CD4-positive, alpha-beta T cell treated with Interleukin-17A for 4 hours (primary cell): Measurements from ENCODE around the gene VSTM2B.
"Not testable (repeated sequence)": the region's sequence is repeated elsewhere in the genome, so short reads cannot be mapped to it uniquely, and the experiment has no call there.

Experiments
- DNase-seq: peaks from one replicate; pipeline ENCODE4 v3.0.0-alpha.2; 2020; ENCODE audit warnings: mixed read lengths

The VSTM2B gene

DNA sequence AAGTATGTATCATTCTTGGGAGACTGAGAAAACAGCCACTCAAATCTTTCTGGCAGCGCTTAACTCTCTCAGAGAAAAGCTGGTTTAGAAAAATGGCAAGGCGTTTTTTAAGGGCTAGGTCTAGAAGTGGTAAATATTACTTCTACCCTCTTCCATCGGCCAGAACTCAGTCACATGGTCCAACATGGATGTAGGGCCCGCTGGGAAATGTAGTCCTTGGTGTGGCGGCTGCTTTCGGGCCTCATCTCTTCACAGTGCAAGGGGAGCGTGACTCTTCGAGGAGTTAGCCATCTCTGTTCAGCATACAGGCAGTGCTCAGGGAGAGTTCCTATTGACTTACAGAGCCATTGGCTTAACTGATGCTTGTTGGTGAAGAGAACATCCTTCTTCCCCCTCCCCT is 6.3 kb downstream of the VSTM2B start:
- DNase-seq: no peak

- DNase-seq: no peak
Measured at GRCh38 chr19:29532956-29533355, 7.2 kb downstream of the VSTM2B start.

- no peak for DNase-seq
Measured at GRCh38 chr19:29533578-29534544, 8.1 kb downstream of the VSTM2B start.

GRCh38 chr19:29535214-29535831 is 9.5 kb downstream of the VSTM2B start:
- DNase-seq: no peak

DNA sequence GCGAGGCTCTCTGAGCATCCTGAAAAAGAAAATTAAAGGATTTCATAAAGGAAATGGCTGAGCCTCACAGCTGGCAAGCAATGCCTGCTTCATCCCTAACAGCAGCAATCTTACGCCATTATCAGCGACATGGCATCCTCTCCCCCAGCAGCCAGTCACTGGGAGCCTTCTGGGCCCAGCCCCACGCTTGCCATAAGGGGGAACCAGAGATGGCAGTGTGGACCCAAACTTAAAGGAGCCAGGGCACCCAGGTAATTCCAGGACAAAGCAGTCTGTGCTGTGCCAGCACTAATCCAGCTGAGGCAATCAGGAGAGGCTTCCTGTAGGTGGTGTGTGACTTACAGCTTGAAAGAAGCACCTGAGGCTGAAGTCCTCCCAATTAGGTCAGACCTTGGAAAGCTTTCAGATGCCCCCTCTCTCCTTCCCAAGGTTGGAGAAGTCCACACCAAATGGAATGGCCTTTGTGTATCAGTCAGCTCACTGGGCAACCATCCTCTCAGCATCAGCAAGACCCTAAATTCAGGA is 10.3 kb downstream of the VSTM2B start:
- no peak for DNase-seq

DNA sequence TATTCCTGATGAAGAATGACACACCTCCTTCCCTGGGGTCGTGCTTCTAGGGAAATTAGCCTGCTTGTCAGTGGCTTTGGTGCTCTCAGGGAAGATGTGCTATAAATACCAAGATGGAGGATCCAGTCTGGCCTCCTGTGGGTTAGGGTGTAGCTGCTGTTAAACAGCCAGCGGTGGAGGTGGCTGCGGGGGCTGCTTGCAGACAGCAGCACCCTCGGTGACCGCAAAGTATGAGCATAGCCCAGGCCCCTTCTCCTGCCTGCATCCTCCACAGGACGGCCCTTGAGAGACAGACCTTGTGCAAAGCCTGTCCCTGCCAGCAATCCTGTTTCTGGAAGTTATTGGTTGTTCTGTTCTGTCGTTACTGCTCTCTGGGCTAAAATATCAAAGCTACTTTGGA is 11.4 kb downstream of the VSTM2B start:
- no peak for DNase-seq

DNA sequence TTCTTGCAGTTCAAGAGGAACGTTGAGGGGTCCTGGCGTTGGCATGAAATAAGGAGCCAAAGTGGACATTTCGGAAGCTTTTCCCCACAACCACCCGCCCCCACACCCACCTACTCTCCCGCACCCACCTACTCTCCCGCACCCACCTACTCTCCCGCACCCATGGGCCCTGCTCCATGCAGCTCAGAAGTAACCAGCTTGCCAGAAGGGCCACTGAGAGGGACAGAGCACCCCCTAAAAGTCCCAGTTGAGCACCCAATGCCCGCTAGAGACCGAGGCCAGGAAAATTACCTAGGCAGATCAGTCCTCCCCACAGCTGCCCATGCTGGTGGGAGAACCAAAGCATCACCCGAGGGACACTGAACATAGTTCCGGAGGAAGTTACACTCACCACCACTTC is 11.8 kb downstream of the VSTM2B start:
- no peak for DNase-seq

- no peak for DNase-seq
Measured at GRCh38 chr19:29538146-29538545, 12.4 kb downstream of the VSTM2B start.

DNA sequence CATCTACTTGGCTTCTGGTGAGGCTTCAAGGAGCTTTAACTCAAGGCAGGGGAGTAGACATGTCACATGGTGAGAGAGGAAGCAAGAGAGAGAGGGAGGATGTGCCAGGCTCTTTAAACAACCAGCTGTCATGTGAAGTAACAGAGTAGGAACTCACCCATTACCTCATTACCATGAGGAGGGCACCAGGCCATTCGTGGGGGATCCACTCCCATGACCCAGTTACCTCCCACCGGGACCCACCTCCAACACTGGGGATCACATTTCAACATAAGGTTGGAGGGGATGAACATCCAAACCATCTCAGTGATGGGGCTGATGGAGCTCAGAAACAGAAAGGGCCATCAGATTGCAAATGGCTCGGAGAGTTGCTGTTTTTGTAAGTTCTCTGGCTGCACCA is 12.9 kb downstream of the VSTM2B start:
- DNase-seq: no peak

DNA sequence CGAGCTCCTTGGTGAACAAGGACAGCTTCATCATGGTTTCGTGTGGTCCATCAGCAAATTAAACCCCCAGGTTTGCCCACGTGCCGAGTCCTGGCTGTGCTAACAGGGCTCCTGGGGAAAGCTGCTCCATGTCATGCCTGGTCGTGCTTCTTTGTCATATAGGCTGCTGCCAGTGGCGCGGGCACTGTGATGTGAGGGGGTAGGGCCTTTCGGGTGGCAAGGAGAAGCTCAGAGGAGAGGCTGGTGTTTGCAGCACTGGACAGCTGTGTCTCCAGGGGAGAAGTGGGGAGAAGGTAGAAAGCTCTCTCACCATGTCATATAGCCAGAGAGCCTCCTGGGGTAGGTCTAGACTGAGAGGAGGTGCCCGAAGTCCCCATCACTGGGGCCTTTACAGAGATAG is 13.3 kb downstream of the VSTM2B start:
- no peak for DNase-seq

DNA sequence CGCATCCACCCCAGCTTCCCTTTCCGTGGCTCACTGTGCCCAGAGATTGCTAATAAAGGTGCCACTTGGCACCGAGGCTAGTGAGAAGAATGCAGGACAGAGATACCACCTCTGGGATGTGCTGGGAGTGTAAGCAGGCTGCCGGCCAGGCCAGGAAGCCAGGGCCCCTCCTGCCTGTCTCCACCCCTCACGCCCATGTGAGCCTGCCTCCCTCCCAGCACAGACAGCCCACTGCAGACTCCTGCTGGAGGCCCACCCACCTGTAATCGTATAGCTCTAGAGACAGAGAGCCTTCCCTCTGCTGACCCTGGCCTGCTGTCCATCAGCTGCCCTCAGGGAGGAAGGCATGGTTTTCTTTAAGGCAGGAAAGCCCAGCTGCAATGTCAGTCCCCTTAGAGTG is 13.9 kb downstream of the VSTM2B start:
- no peak for DNase-seq

DNA sequence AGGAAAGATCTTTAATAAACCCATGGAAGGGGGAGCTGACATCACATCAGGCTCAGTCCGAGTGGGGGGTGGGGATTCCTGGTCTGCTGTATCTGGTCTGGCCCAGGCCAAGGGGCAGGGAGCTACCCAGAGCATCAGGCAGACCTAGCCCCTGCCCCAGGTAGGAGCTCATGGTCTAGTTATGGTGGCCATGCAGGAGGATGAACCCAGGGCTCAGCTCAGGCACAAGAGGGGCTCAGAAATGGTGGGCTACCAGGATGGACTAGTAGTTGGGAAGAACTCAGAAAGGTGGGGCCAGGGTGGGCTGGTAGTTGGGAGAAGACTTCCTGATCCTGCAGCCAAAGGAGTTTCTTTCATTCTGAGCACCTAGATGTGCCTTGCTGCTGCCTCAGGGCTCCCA is 14.3 kb downstream of the VSTM2B start:
- DNase-seq: no peak

DNA sequence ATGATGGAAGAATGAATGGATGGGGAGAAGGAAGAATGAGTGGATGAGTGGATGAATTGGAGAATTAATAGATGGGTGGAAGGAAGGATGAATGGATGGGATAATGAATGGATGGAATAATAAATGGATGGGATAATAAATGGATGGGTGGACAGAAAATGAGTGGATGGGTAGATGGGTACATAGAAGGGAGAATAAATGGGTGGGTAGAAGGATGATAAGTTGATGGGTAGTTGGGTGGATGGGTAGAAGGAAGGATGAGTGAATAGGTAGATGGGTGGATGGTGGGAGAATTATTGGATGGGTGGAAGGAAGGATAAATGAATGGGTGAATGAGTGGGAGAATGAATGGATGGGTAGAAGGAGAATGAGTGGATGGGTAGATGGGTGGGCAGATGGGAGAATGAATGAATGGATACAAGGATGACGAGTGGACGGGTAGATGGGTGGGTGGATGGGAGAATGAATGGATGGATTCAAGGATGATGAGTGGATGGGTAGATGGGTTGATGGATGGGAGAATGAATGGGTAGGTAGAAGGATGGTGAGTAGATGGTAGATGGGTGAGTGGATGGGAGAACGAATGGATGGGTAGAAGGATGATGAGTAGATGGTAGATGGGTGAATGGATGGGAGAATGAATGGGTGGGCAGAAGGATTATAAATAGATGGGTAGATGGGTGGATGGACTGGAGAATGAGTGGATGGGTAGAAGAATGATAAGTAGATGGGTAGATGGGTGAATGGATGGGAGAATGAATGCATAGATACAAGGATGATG is 15.9 kb downstream of the VSTM2B start:
- no peak for DNase-seq

DNA sequence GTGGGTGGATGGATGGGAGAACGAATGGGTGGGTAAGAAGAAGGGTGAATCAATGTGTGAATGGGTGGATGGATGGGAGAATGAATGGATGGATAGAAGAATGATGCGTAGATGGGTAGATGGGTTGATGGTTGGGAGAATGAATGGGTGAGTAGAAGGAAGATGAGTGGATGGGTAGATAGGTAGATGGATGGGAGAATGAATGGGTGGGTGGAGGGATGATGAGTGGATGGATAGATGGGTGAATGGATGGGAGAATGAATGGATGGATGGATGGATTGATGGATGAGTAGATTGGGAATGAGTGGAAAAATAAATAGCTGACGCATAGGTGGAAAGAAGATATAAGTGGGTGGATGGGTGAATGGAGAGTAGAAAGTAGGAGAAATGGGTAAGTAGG is 16.5 kb downstream of the VSTM2B start:
- no peak for DNase-seq

GRCh38 chr19:29542776-29543175 is 17.0 kb downstream of the VSTM2B start:
- no peak for DNase-seq

GRCh38 chr19:29543381-29543780 is 17.6 kb downstream of the VSTM2B start:
- no peak for DNase-seq

GRCh38 chr19:29544656-29545360 is 19.0 kb downstream of the VSTM2B start:
- no peak for DNase-seq

GRCh38 chr19:29545447-29545846 is 19.7 kb downstream of the VSTM2B start:
- not testable (repeated sequence) for DNase-seq

DNA sequence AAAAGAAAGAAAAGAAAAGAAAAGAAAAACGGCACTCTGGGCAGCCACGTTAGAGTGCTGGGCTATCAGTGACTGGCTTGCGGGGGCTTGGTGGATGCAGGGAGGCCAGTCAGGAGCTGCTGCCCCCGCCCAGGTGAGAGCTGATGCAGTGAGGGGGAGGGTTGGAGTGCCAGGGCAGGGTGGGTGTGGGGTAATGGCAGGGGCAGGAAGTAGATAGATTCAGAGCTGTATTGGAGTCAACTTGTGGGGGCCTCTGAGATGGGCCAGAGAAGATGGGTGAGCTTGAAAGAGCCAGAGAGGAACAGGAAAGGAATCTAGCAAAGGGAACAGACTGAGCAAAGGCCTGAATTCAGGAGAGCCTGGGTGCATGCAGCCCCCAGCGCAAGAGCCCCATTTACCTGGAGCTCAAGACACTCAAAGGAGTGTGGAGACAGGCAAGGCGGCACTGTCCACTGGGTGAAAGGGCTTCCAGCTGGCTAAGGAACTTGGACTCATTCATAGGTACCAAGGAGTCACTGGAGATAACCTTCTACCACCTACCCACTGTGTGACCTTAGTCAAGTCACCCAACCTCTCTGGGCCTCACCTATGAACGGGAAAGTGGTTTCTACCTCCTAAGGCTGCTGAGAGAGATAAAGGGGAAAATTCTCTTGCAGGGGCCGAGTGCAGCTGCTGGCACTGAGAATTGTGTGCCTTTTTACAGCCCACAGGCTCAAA is 20.2 kb downstream of the VSTM2B start:
- no peak for DNase-seq

DNA sequence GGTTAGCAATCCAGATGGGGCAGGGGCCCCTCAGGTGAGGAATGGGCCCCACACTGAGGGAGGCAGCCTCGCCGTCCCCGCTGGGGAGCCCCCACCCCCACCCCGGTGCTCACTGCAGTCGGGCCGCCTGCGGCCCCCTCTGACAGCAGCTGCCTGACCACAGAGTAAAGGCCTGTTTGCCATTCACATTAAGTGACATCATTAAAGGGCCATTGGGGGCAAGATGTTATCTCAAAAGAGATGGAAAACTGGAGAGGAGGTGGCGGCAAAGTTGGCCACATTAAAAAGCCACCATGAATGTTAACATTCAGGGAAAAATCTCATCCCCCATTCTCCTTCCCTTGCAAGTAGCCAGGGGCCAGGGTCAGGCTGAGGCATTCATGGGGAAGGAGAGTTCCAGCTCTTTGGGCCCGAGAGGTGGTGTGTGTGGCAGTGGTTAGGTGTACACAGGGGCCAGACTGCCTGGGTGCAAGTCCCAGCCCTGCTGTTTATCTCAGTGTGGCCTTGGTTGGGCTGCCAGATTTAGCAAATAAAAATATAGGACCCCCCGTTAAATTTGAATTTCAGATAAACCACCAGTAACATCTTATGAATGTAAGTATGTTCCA is 20.9 kb downstream of the VSTM2B start:
- no peak for DNase-seq

- no peak for DNase-seq
Measured at GRCh38 chr19:29547361-29547960, 21.7 kb downstream of the VSTM2B start.
